ENCODE data around the gene DNAJA2.

DNA sequence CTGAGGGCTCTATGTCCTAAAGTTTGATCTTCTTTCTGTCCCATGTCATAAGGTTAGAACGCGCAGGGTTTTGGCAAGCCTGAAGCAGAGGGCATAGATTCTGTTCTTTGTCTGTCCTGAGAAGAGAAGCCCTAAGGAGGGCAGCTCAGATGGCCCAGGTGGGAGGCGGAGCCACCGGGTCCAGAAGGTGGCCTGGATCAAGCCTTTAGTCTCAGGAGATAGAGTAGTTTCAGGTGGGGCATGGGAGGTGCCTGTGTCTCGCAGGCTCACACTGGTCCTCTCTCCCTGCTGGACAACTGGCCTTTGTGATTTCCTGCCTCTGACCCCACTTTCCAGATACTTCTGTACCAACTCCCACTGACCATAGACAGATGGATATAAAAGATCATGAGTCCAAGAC lies 44.2 kb upstream of the DNAJA2 start:
- TF ChIP-seq, protein P1, sequence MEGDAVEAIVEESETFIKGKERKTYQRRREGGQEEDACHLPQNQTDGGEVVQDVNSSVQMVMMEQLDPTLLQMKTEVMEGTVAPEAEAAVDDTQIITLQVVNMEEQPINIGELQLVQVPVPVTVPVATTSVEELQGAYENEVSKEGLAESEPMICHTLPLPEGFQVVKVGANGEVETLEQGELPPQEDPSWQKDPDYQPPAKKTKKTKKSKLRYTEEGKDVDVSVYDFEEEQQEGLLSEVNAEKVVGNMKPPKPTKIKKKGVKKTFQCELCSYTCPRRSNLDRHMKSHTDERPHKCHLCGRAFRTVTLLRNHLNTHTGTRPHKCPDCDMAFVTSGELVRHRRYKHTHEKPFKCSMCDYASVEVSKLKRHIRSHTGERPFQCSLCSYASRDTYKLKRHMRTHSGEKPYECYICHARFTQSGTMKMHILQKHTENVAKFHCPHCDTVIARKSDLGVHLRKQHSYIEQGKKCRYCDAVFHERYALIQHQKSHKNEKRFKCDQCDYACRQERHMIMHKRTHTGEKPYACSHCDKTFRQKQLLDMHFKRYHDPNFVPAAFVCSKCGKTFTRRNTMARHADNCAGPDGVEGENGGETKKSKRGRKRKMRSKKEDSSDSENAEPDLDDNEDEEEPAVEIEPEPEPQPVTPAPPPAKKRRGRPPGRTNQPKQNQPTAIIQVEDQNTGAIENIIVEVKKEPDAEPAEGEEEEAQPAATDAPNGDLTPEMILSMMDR (IDR thresholded peaks at IDR 0.05; ENCODE audit: control extremely low read depth in 1 of 3, insufficient read depth in 1 of 3, low read depth in 1 of 3, low read length in 3 of 3) = no peak
- no peak for TF ChIP-seq SRF (IDR thresholded peaks at IDR 0.05; ENCODE audit: low read depth, low read length)

All from H1 (cell line).